DOHH2 (cell line): ENCODE measurements around the gene HOXA1.
A peak's percentile ranks its signal among the peaks of the same experiment; 100 is the strongest.

Experiments used
- H3F3A ChIP-seq: fragments of 200-600 bp; sonication (generic), shearing (Covaris generic); 2 replicates; pipeline ENCODE4 v1.6.0; 2016; ENCODE audit warnings: antibody characterized with exemption, mild to moderate bottlenecking; ENCODE audit not compliant: control insufficient read depth, insufficient read depth
- H3K27ac ChIP-seq: fragments of 200-600 bp; sonication (generic); 2 replicates; pipeline ENCODE4 v1.5.1; 2014; ENCODE audit warnings: low read depth, mild to moderate bottlenecking, low read length, moderate library complexity
- H3K27me3 ChIP-seq: fragments of 200-600 bp; sonication (generic); 2 replicates; pipeline ENCODE4 v1.6.1; 2014; ENCODE audit warnings: mild to moderate bottlenecking, low read length, mixed read lengths; ENCODE audit not compliant: control insufficient read depth
- H3K36me3 ChIP-seq: fragments of 200-600 bp; sonication (generic); 2 replicates; pipeline ENCODE4 v1.6.1; 2014; ENCODE audit warnings: mild to moderate bottlenecking, low read length, moderate library complexity, mixed read lengths; ENCODE audit not compliant: control insufficient read depth
- H3K4me1 ChIP-seq: fragments of 200-600 bp; sonication (generic); 2 replicates; pipeline ENCODE4 v1.6.1; 2014; ENCODE audit warnings: mild to moderate bottlenecking, low read length, mixed read lengths; ENCODE audit not compliant: control insufficient read depth
- H3K4me2 ChIP-seq: fragments of 200-600 bp; sonication (generic); 2 replicates; pipeline ENCODE4 v1.6.0; 2014; ENCODE audit warnings: mild to moderate bottlenecking, low read length, moderate library complexity
- H3K4me3 ChIP-seq: fragments of 200-600 bp; sonication (generic); 2 replicates; pipeline ENCODE4 v1.5.1; 2014; ENCODE audit warnings: mild to moderate bottlenecking, low read length, mixed read lengths
- H3K79me2 ChIP-seq: fragments of 200-600 bp; sonication (generic); 2 replicates; pipeline ENCODE4 v1.6.1; 2014; ENCODE audit warnings: mild to moderate bottlenecking, low read length, mixed read lengths; ENCODE audit not compliant: control insufficient read depth
- H3K9me2 ChIP-seq: fragments of 200-600 bp; sonication (generic); replicated peaks from 2 replicates; pipeline ENCODE4 v1.6.1; 2014; ENCODE audit warnings: mild to moderate bottlenecking, low read length, mixed read lengths; ENCODE audit not compliant: control insufficient read depth
- H3K9me3 ChIP-seq: fragments of 200-600 bp; sonication (generic); 2 replicates; pipeline ENCODE4 v1.6.1; 2014; ENCODE audit warnings: antibody characterized with exemption, low read length, mixed read lengths; ENCODE audit not compliant: control insufficient read depth, insufficient read depth
- H4K20me1 ChIP-seq: fragments of 200-600 bp; sonication (generic); 2 replicates; pipeline ENCODE4 v1.6.0; 2014; ENCODE audit warnings: low read depth, mild to moderate bottlenecking, antibody characterized with exemption, low read length, moderate library complexity; ENCODE audit not compliant: control insufficient read depth, insufficient read depth
- CTCF ChIP-seq: fragments of 200-600 bp; sonication (generic); IDR thresholded peaks from one replicate; pipeline ENCODE4 v1.5.1; 2014; ENCODE audit warnings: antibody characterized with exemption, mild to moderate bottlenecking, low read depth, low read length; ENCODE audit not compliant: poor library complexity, severe bottlenecking
- EZH2phosphoT487 ChIP-seq: fragments of 200-600 bp; sonication (generic); IDR thresholded peaks from 2 replicates; pipeline ENCODE4 v1.6.1; 2017; ENCODE audit warnings: borderline replicate concordance, mild to moderate bottlenecking, antibody characterized with exemption, low read length, moderate library complexity, mixed read lengths

The HOXA1 gene

DNA sequence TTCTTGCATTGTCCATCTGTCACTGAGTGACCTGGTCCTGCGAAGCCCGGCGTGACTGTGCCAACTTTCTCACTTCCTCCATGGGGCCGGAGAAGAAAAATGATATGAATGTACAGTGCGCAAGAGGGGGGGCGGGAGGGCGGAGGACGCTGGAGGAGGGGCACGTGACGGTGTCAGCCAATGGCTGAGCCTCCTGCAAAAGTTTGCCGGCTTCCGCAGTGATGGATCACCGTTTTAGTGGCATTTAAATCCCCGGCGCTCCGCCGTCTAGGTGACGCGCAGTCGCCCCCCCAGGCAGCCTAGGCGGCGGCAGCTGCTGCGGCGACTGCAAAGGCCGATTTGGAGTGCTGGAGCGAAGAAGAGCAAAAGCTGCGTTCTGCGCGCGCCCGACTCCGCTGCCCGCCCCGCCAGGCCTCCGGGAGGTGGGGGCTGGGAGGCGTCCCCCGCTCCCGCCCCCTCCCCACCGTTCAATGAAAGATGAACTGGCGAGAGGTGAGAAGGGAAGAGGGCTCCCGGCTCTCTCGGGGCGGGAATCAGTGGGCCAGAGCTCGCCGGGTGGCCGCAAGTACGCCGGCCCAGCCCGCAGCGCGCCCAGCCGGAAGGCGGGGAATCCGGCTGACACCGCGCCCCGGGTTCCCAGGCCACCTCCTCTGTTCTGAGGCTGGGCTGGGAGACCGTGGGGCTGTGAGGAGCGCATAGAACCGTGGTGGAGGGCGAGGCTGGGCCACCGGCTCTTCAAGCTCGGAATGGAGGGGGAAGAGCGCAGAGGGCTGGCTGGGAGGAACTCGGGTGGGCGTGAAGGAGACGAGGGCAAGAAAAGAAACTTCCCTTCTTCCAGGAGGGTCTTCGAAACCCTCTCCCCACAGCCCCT is at the start of gene HOXA1:
TSS of gene HOXA1 (minus strand) at position 104 of the 871 bp plus-strand sequence. CDS start at position 16, 88 bp downstream.
- Histone ChIP-seq H3K36me3 (no peaks in the 10 kb centered on the region), H3K27ac (peak within 1 kb of the TSS; percentile 26), H3K4me3 (peak within 1 kb of the TSS; percentile 90), H3K4me2 (peak within 1 kb of the TSS; percentile 89), H3F3A (peaks cover 3% of the 10 kb centered on the region; the same call in 1 of the 2 replicates), H3K4me1 (peaks cover 36% of the 10 kb centered on the region), H3K27me3 (peaks cover 12% of the 10 kb centered on the region), H3K9me2 (no peaks in the 10 kb centered on the region), H4K20me1 (no peaks in the 10 kb centered on the region), H3K79me2 (peaks cover 15% of the 10 kb centered on the region), H3K9me3 (no peaks in the 10 kb centered on the region)
- TF ChIP-seq EZH2phosphoT487 (peak; percentile 15; the same call in 1 of the 2 replicates), CTCF (peak; percentile 31)

- TF ChIP-seq EZH2phosphoT487 (no peak), CTCF (no peak)
- Histone ChIP-seq H3K27ac (no peak overlapping the region), H3K79me2 (no peaks in the 10 kb centered on the region), H3K4me1 (peaks cover 32% of the 10 kb centered on the region), H3K36me3 (no peaks in the 10 kb centered on the region), H3F3A (no peaks in the 10 kb centered on the region), H4K20me1 (no peaks in the 10 kb centered on the region), H3K9me3 (no peaks in the 10 kb centered on the region), H3K4me2 (no peak overlapping the region; the same call in 1 of the 2 replicates), H3K4me3 (no peak overlapping the region), H3K27me3 (peaks cover 38% of the 10 kb centered on the region), H3K9me2 (no peaks in the 10 kb centered on the region)
Observed at GRCh38 chr7:27145165-27145913, 49.5 kb upstream of the HOXA1 start.

- Histone ChIP-seq H3K9me2 (no peaks in the 10 kb centered on the region), H3K79me2 (no peaks in the 10 kb centered on the region), H3K27ac (no peak overlapping the region), H3K36me3 (no peaks in the 10 kb centered on the region), H3K27me3 (peaks cover 38% of the 10 kb centered on the region), H3K4me2 (no peak overlapping the region; the same call in 1 of the 2 replicates), H3F3A (no peaks in the 10 kb centered on the region), H3K9me3 (no peaks in the 10 kb centered on the region), H3K4me3 (no peak overlapping the region), H4K20me1 (no peaks in the 10 kb centered on the region), H3K4me1 (peaks cover 30% of the 10 kb centered on the region)
- TF ChIP-seq EZH2phosphoT487 (no peak), CTCF (no peak)
Observed at GRCh38 chr7:27144781-27145164, 49.0 kb upstream of the HOXA1 start.
